Nephron (organoid): Measurements from ENCODE around the gene REN.

Experiments
- H3K27ac Mint-ChIP-seq, 3 experiments: 2 replicates each; pipeline ENCODE4 v1.8.0; 2020; ENCODE audit warnings: mixed read lengths in 3 of 3, mild to moderate bottlenecking in 2 of 3, moderate library complexity in 1 of 3
- H3K27me3 Mint-ChIP-seq: 2 replicates; pipeline ENCODE4 v1.8.0; 2021; ENCODE audit warnings: low read depth, mild to moderate bottlenecking, moderate library complexity, mixed read lengths
- H3K36me3 Mint-ChIP-seq: 2 replicates; pipeline ENCODE4 v1.8.0; 2020; ENCODE audit warnings: low read depth, mixed read lengths
- H3K4me1 Mint-ChIP-seq: 2 replicates; pipeline ENCODE4 v1.8.0; 2020; ENCODE audit warnings: mixed read lengths
- H3K4me3 Mint-ChIP-seq, 3 experiments: 2 replicates each; pipeline ENCODE4 v1.8.0; 2020; ENCODE audit warnings: mild to moderate bottlenecking in 3 of 3, mixed read lengths in 3 of 3, moderate library complexity in 2 of 3
- H3K9me3 Mint-ChIP-seq: 2 replicates; pipeline ENCODE4 v1.8.0; 2020; ENCODE audit warnings: mixed read lengths
- TF ChIP-seq, protein P1 (sequence below), 3 experiments: fragments of 200-600 bp; sonication (generic); IDR thresholded peaks; one replicate each; pipeline ENCODE4 v1.5.0; 2021; ENCODE audit warnings: antibody characterized with exemption in 3 of 3; ENCODE audit not compliant: unreplicated experiment in 3 of 3

Gene REN

DNA sequence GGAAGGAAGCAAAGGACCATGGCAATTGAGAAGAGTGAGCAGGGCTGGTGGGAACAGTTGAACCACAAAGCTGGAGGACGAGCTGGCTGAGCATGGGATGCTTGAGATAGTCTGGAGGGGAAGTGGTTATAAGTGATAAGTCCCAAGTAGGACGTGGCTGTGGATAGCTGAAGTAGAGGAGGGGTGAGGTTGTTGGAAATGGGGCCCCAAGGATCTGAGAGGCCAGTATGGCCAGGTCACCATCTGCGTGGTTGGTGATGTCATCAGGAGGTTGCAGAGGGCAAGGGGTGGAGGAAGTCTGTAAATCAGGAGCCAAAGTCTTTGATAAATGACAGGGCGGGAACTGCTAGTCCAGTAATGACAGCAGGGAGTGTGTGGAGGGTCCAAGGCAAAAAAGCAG is 11.0 kb upstream of the REN start:
- Mint-ChIP-seq H3K9me3 (no peaks in the 10 kb centered on the region), H3K4me3 (no peak overlapping the region)

DNA sequence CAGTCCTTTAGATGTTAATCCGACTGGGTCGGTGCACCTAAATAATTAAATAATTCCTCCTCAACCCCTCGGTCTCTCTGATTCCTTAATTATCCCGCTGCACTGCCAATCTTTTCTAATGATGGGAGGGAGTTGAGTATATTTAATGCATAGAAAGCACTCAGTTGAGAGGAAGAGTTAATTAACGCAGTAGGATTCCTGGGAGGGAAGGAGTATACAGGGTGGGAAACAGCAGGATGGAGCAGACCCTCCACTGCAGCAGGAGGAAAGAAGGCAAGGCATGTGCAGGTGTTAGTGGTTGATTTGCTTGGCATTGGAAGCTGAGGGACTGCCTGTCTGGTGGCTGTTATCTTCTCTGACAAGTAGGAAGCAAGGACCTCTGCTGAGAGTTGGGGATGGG is 9.9 kb upstream of the REN start:
- H3K9me3 Mint-ChIP-seq = peaks cover 3% of the 10 kb centered on the region
- no peaks in the 10 kb centered on the region for H3K36me3 Mint-ChIP-seq
- no peak overlapping the region for H3K27ac Mint-ChIP-seq
- H3K27me3 Mint-ChIP-seq = no peaks in the 10 kb centered on the region
- no peak overlapping the region for H3K4me3 Mint-ChIP-seq
- no peaks in the 10 kb centered on the region for H3K4me1 Mint-ChIP-seq
- TF ChIP-seq, protein P1, sequence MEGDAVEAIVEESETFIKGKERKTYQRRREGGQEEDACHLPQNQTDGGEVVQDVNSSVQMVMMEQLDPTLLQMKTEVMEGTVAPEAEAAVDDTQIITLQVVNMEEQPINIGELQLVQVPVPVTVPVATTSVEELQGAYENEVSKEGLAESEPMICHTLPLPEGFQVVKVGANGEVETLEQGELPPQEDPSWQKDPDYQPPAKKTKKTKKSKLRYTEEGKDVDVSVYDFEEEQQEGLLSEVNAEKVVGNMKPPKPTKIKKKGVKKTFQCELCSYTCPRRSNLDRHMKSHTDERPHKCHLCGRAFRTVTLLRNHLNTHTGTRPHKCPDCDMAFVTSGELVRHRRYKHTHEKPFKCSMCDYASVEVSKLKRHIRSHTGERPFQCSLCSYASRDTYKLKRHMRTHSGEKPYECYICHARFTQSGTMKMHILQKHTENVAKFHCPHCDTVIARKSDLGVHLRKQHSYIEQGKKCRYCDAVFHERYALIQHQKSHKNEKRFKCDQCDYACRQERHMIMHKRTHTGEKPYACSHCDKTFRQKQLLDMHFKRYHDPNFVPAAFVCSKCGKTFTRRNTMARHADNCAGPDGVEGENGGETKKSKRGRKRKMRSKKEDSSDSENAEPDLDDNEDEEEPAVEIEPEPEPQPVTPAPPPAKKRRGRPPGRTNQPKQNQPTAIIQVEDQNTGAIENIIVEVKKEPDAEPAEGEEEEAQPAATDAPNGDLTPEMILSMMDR (IDR thresholded peaks at IDR 0.05; ENCODE audit: unreplicated experiment in 3 of 3) = no peak

More for the DNA sequence above, 11.0 kb upstream of the REN start:
- H3K27ac Mint-ChIP-seq = no peak overlapping the region
- TF ChIP-seq, protein P1 (IDR thresholded peaks at IDR 0.05; ENCODE audit: unreplicated experiment in 3 of 3) = no peak
- H3K27me3 Mint-ChIP-seq = no peaks in the 10 kb centered on the region
- H3K4me1 Mint-ChIP-seq = no peaks in the 10 kb centered on the region
- H3K36me3 Mint-ChIP-seq = no peaks in the 10 kb centered on the region

DNA sequence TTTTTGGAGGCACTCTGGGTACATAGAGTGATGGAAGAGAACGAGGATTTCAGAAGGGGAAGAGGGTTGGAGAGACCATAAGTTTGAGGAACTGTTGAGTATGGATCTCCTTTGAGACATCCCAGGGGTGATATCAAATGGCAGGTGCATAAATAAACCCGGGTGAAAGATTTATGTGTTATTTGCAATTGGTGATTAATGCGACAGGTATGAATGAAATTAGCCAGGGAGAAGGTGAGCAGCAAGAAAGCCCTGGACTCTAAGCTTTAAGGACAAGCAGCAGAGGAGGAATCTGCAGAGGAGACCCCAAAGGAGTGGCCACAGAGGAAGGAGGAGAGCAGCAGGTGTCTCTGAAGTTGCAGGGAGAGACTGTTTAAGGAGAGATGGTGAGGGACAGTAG is 8.8 kb upstream of the REN start:
- H3K9me3 Mint-ChIP-seq = peaks cover 5% of the 10 kb centered on the region
- H3K4me1 Mint-ChIP-seq = no peaks in the 10 kb centered on the region
- no peak overlapping the region for H3K27ac Mint-ChIP-seq
- H3K36me3 Mint-ChIP-seq = no peaks in the 10 kb centered on the region
- H3K4me3 Mint-ChIP-seq = no peak overlapping the region
- TF ChIP-seq, protein P1 (IDR thresholded peaks at IDR 0.05; ENCODE audit: unreplicated experiment in 3 of 3) = no peak
- no peaks in the 10 kb centered on the region for H3K27me3 Mint-ChIP-seq

DNA sequence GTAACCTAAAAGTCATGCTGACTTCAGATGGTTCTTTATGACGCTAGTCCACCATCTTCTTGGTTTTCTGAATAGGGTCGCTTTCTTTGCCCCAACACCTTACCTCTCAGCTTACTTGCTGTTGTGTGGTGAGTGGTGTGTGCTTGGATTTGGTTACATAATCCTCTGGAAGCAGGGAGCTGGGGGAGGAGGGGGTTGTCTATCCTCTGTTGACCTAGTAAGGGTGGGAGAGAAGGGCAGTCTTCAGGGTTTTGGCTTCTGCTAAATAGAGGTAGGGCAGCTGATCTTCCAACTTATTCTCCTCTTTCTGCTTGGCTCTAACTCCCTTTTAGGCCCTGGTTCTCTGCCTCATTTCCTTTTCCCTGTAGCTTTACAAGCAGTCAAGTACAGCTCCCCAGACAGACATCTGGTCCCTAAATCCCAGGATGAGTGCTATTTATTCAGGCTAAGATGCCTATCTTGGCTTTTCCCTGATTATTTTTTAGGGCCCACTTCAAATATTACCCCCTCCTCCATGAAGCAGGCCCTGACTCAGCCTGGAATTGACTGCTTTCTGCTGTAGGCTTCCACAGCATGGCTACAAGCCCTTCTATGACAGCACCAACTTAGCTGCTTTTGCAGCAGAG is 6.4 kb upstream of the REN start:
- no peak overlapping the region for H3K4me3 Mint-ChIP-seq
- TF ChIP-seq, protein P1 (IDR thresholded peaks at IDR 0.05; ENCODE audit: unreplicated experiment in 3 of 3) = no peak
- peaks cover 5% of the 10 kb centered on the region for H3K9me3 Mint-ChIP-seq
- no peaks in the 10 kb centered on the region for H3K36me3 Mint-ChIP-seq
- H3K27me3 Mint-ChIP-seq = no peaks in the 10 kb centered on the region
- H3K4me1 Mint-ChIP-seq = no peaks in the 10 kb centered on the region
- no peak overlapping the region for H3K27ac Mint-ChIP-seq

DNA sequence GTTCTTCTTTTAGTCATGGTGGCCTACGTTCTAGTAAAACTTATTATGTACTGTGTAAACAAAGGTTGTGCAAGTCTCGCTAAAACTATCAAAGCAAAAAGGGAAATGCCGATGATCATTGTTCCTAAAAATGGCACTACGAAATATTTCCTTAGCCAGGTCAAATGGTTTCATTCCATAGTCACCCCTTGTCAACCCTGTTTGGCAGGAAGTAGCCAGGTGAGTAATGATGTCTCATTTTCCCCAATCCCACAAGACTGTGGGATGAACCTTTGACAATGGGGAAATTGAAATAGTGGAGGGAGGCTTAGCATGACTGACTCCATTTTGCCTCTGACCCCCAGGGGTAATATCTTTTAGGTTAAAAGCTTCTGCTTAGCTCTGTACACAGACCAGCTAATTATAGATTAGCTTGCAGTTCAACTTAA is 5.6 kb upstream of the REN start:
- H3K36me3 Mint-ChIP-seq = no peaks in the 10 kb centered on the region
- no peaks in the 10 kb centered on the region for H3K27me3 Mint-ChIP-seq

More for the DNA sequence above, 5.6 kb upstream of the REN start:
- H3K4me3 Mint-ChIP-seq = no peak overlapping the region
- no peak overlapping the region for H3K27ac Mint-ChIP-seq
- peaks cover 5% of the 10 kb centered on the region for H3K9me3 Mint-ChIP-seq
- TF ChIP-seq, protein P1 (IDR thresholded peaks at IDR 0.05; ENCODE audit: unreplicated experiment in 3 of 3) = no peak
- H3K4me1 Mint-ChIP-seq = no peaks in the 10 kb centered on the region
